ENCODE data around the gene AUP1. TPM values are rescaled to one million over a fixed set of nuclear protein-coding genes. Genes with fewer than 3 reads are reported as not detected.

The AUP1 gene
- total RNA-seq, 1 donor from 2014 or later, result 119 TPM

- no peak for TF ChIP-seq CTCF (IDR thresholded peaks at IDR 0.05)
- intact Hi-C loops (cut with DNase I), result no loop called here
- Histone ChIP-seq H3K27me3 (no peaks in the 10 kb centered on the region), H3K9me3 (no peaks in the 10 kb centered on the region), H3K4me3 (no peak overlapping the region), H3K36me3 (no peaks in the 10 kb centered on the region), H3K4me1 (peaks cover 19% of the 10 kb centered on the region), H3K27ac (no peak overlapping the region)
- ATAC-seq (no peak), DNase-seq (no peak)
These were observed 22.7 kb upstream of the AUP1 start for GRCh38 chr2:74551942-74552913.

- intact Hi-C loops (cut with DNase I), result no loop called here
- no peak overlapping the region for H3K4me3 ChIP-seq
- DNase-seq, result no peak
- no peaks in the 10 kb centered on the region for H3K27me3 ChIP-seq
- no peak overlapping the region for H3K27ac ChIP-seq
- TF ChIP-seq CTCF (IDR thresholded peaks at IDR 0.05), result no peak
- ATAC-seq, result no peak
- peaks cover 19% of the 10 kb centered on the region for H3K4me1 ChIP-seq
- no peaks in the 10 kb centered on the region for H3K36me3 ChIP-seq
- no peaks in the 10 kb centered on the region for H3K9me3 ChIP-seq
These were observed 22.0 kb upstream of the AUP1 start for GRCh38 chr2:74551530-74551929.

GRCh38 chr2:74550231-74550630, 20.7 kb upstream of the AUP1 start:
- Histone ChIP-seq H3K9me3 (no peaks in the 10 kb centered on the region), H3K27me3 (no peaks in the 10 kb centered on the region), H3K4me3 (no peak overlapping the region), H3K36me3 (no peaks in the 10 kb centered on the region), H3K4me1 (peaks cover 19% of the 10 kb centered on the region), H3K27ac (no peak overlapping the region)
- intact Hi-C loops (cut with DNase I), result no loop called here
- DNase-seq (no peak), ATAC-seq (no peak)
- TF ChIP-seq CTCF (IDR thresholded peaks at IDR 0.05), result no peak

- peak overlapping the region; percentile 78 for H3K27ac ChIP-seq
- intact Hi-C loops (cut with DNase I), result no loop called here
- DNase-seq (peak; percentile 88), ATAC-seq (peak; percentile 92)
- H3K4me3 ChIP-seq, result peak overlapping the region; percentile 73
- peaks cover 19% of the 10 kb centered on the region for H3K4me1 ChIP-seq
- TF ChIP-seq CTCF (IDR thresholded peaks at IDR 0.05), result no peak
- no peaks in the 10 kb centered on the region for H3K9me3 ChIP-seq
- no peaks in the 10 kb centered on the region for H3K27me3 ChIP-seq
- H3K36me3 ChIP-seq, result no peaks in the 10 kb centered on the region
These were observed 19.7 kb upstream of the AUP1 start for GRCh38 chr2:74548900-74549826.

- peak overlapping the region; percentile 78 for H3K27ac ChIP-seq
- H3K4me3 ChIP-seq, result peak overlapping the region; percentile 73
- peaks cover 15% of the 10 kb centered on the region for H3K4me1 ChIP-seq
- no peaks in the 10 kb centered on the region for H3K27me3 ChIP-seq
- DNase-seq, result no peak
- H3K9me3 ChIP-seq, result no peaks in the 10 kb centered on the region
- no peak for ATAC-seq
- no peak for TF ChIP-seq CTCF (IDR thresholded peaks at IDR 0.05)
- intact Hi-C loops (cut with DNase I), result no loop called here
- no peaks in the 10 kb centered on the region for H3K36me3 ChIP-seq
These were observed 18.9 kb upstream of the AUP1 start for GRCh38 chr2:74548285-74548899.

Measured in upper lobe of right lung (tissue), 1 donor.